HAP-1 (cell line): ENCODE data around the gene GPR162.
"Not testable (repeated sequence)": the region's sequence is repeated elsewhere in the genome, so short reads cannot be mapped to it uniquely, and the experiment has no call there.

Experiments
- DNase-seq, 2 experiments: peaks; one replicate each; pipeline ENCODE4 v3.0.0-alpha.2; 2016 to 2020; ENCODE audit warnings: low spot score in 2 of 2
- H3K27me3 ChIP-seq: fragments of 250-450 bp; sonication (Bioruptor Pico); 2 replicates; pipeline ENCODE4 v1.5.1; 2020; ENCODE audit warnings: low read depth, mild to moderate bottlenecking, moderate library complexity
- H3K36me3 ChIP-seq: fragments of 250-450 bp; sonication (Bioruptor Pico); replicated peaks from 2 replicates; pipeline ENCODE4 v1.5.1; 2020; ENCODE audit warnings: mild to moderate bottlenecking
- H3K4me1 ChIP-seq: fragments of 250-450 bp; sonication (Bioruptor Pico); 2 replicates; pipeline ENCODE4 v1.5.1; 2020; ENCODE audit warnings: mild to moderate bottlenecking
- H3K4me3 ChIP-seq: fragments of 250-450 bp; sonication (Bioruptor Pico); 2 replicates; pipeline ENCODE4 v1.5.1; 2020; ENCODE audit warnings: mild to moderate bottlenecking, moderate library complexity
- H3K9me3 ChIP-seq: fragments of 250-450 bp; sonication (Bioruptor Pico); 2 replicates; pipeline ENCODE4 v1.5.1; 2020; ENCODE audit warnings: mild to moderate bottlenecking, moderate library complexity
- in situ Hi-C: fragments of 300-500 bp; cut with MboI; formaldehyde crosslinking; loops from 3 replicates; pipeline ENCODE4 v1.14.3; 2020; ENCODE audit warnings: low sequenced_read_pairs, inconsistent platforms, mixed read lengths

Gene GPR162

GRCh38 chr12:6868211-6869048, 46.8 kb downstream of the GPR162 start:
- Histone ChIP-seq H3K27me3 (no peaks in the 10 kb centered on the region), H3K4me1 (peaks cover 23% of the 10 kb centered on the region), H3K9me3 (no peaks in the 10 kb centered on the region), H3K36me3 (peaks cover 71% of the 10 kb centered on the region), H3K4me3 (peak overlapping the region; percentile 92)
- DNase-seq = peak in 1 of 2 experiments; percentile 39
- in situ Hi-C loops = loop anchor here (5.0 kb wide), 1 partner anchor 74 kb away; the partner anchor contains the start of genes C12orf57 and RNU7-1

GRCh38 chr12:6869049-6870021, 47.7 kb downstream of the GPR162 start:
- no peaks in the 10 kb centered on the region for H3K9me3 ChIP-seq
- in situ Hi-C loops = loop anchor here (5.0 kb wide), 1 partner anchor 73 kb away; the partner anchor contains the start of genes C12orf57 and RNU7-1
- peaks cover 26% of the 10 kb centered on the region for H3K4me1 ChIP-seq
- DNase-seq = peak; percentile 72 to 93
- H3K36me3 ChIP-seq = peaks cover 66% of the 10 kb centered on the region
- H3K4me3 ChIP-seq = peak overlapping the region; percentile 92
- H3K27me3 ChIP-seq = no peaks in the 10 kb centered on the region

- peaks cover 30% of the 10 kb centered on the region for H3K4me1 ChIP-seq
Observed at GRCh38 chr12:6870304-6870703, 48.7 kb downstream of the GPR162 start.

GRCh38 chr12:6871052-6871957, 49.7 kb downstream of the GPR162 start:
- H3K36me3 ChIP-seq = peaks cover 53% of the 10 kb centered on the region
- DNase-seq = peak in 1 of 2 experiments; percentile 82
- H3K9me3 ChIP-seq = no peaks in the 10 kb centered on the region
- in situ Hi-C loops = no loop called here
- H3K4me1 ChIP-seq = peaks cover 30% of the 10 kb centered on the region
- H3K4me3 ChIP-seq = peak overlapping the region; percentile 82
- no peaks in the 10 kb centered on the region for H3K27me3 ChIP-seq

More at GRCh38 chr12:6870304-6870703, 48.7 kb downstream of the GPR162 start:
- in situ Hi-C loops, H3K27me3 ChIP-seq, H3K4me3 ChIP-seq, H3K9me3 ChIP-seq, DNase-seq: not testable (repeated sequence)
- H3K36me3 ChIP-seq = peaks cover 60% of the 10 kb centered on the region

GRCh38 chr12:6872073-6873048, 50.7 kb downstream of the GPR162 start:
- H3K4me1 ChIP-seq = peaks cover 26% of the 10 kb centered on the region
- in situ Hi-C loops = no loop called here

GRCh38 chr12:6873094-6874014, 51.7 kb downstream of the GPR162 start, which contains the start of gene SPSB2:
Gene SPSB2 (minus strand): TSS chr12:6873303. CDS start chr12:6872901, 402 bp downstream.
- in situ Hi-C loops = no loop called here
- peaks cover 43% of the 10 kb centered on the region for H3K36me3 ChIP-seq
- H3K4me1 ChIP-seq = peaks cover 26% of the 10 kb centered on the region
- DNase-seq = peak; percentile 95 to 100
- H3K27me3 ChIP-seq = no peaks in the 10 kb centered on the region
- no peaks in the 10 kb centered on the region for H3K9me3 ChIP-seq
- peak within 1 kb of the TSS; percentile 82 for H3K4me3 ChIP-seq

More at GRCh38 chr12:6872073-6873048, 50.7 kb downstream of the GPR162 start:
- Histone ChIP-seq H3K36me3 (peaks cover 53% of the 10 kb centered on the region), H3K4me3 (peak overlapping the region; percentile 82), H3K9me3 (no peaks in the 10 kb centered on the region), H3K27me3 (no peaks in the 10 kb centered on the region)
- DNase-seq = peak; percentile 75 to 92

- H3K4me1 ChIP-seq = peaks cover 26% of the 10 kb centered on the region
- in situ Hi-C loops, DNase-seq, H3K27me3 ChIP-seq, H3K9me3 ChIP-seq: not testable (repeated sequence)
- H3K4me3 ChIP-seq = peak overlapping the region; percentile 82
- H3K36me3 ChIP-seq = peaks cover 37% of the 10 kb centered on the region
Observed at GRCh38 chr12:6874015-6874368, 52.4 kb downstream of the GPR162 start.
